Naive B cell (primary cell): Measurements from ENCODE around the gene KIF2C. TPM values are rescaled to one million over a fixed set of nuclear protein-coding genes. Genes with fewer than 3 reads are reported as not detected.

Source experiments
- ATAC-seq, 2 donors: fragments of 150-1000 bp; cut with Tn5 transposase; 2 replicates each; pipeline ENCODE4 v1.10.0; 2021; ENCODE audit warnings: low read depth in 2 of 2, mild to moderate bottlenecking in 2 of 2, moderate library complexity in 2 of 2
- DNase-seq: peaks from one replicate; pipeline ENCODE4 v3.0.0; 2022
- H3K27ac Mint-ChIP-seq, 6 donors: one replicate each; pipeline ENCODE4 v1.8.0; 2020 to 2022; ENCODE audit warnings: mild to moderate bottlenecking in 6 of 6, mixed read lengths in 6 of 6, moderate library complexity in 5 of 6, inconsistent platforms in 2 of 6
- H3K27me3 Mint-ChIP-seq, 3 donors: one replicate each; pipeline ENCODE4 v1.8.0; 2021 to 2022; ENCODE audit warnings: mixed read lengths in 3 of 3, mild to moderate bottlenecking in 1 of 3
- H3K36me3 Mint-ChIP-seq, 2 donors: one replicate each; pipeline ENCODE4 v1.8.0; 2020 to 2022; ENCODE audit warnings: mixed read lengths in 2 of 2, inconsistent platforms in 1 of 2, mild to moderate bottlenecking in 1 of 2
- H3K4me1 Mint-ChIP-seq, 3 donors: one replicate each; pipeline ENCODE4 v1.8.0; 2020 to 2022; ENCODE audit warnings: mixed read lengths in 3 of 3, inconsistent platforms in 1 of 3, mild to moderate bottlenecking in 1 of 3, moderate library complexity in 1 of 3
- H3K4me3 Mint-ChIP-seq, 8 donors: one replicate each; pipeline ENCODE4 v1.8.0; 2020 to 2022; ENCODE audit warnings: mild to moderate bottlenecking in 8 of 8, mixed read lengths in 8 of 8, moderate library complexity in 8 of 8, inconsistent platforms in 2 of 8
- H3K9me3 Mint-ChIP-seq, 7 donors: one replicate each; pipeline ENCODE4 v1.8.0; 2020 to 2022; ENCODE audit warnings: mixed read lengths in 7 of 7, mild to moderate bottlenecking in 5 of 7, inconsistent platforms in 2 of 7, moderate library complexity in 1 of 7
- polyA plus RNA-seq, 6 donors: library from polyadenylated mRNA; unstranded; fragments of 300-500 nt; fragmentation: Illumina TruSeq; gene quantifications; one replicate each; pipeline ENCODE4 v1.2.3, GENCODE V29; 2021; ENCODE audit warnings: low read depth in 6 of 6

The KIF2C gene
- polyA plus RNA-seq, 6 donors from 2014 or later: 0.23 to 0.85 (median 0.33) TPM; not detected in 2

GRCh38 chr1:44798481-44799365 is 59.1 kb downstream of the KIF2C start:
- Mint-ChIP-seq H3K4me3 (peak overlapping the region in 7 of 8 donors; percentile 39 to 98 (median 87)), H3K4me1 (peaks cover 21 to 37% (median 28%) of the 10 kb centered on the region in 3 donors), H3K27ac (peak overlapping the region; percentile 5 to 99 (median 85)), H3K27me3 (no peaks in the 10 kb centered on the region), H3K9me3 (no peaks in the 10 kb centered on the region), H3K36me3 (peaks cover 0 to 8% of the 10 kb centered on the region in 2 donors)
- ATAC-seq (no peak), DNase-seq (no peak)

- peak within 1 kb of the TSS; percentile 94 to 100 (median 99) for H3K27ac Mint-ChIP-seq
- peak; percentile 98 for DNase-seq
Observed at GRCh38 chr1:44799770-44800584, 60.3 kb downstream of the KIF2C start, which contains the start of gene PLK3. PLK3 (plus strand) TSS chr1:44800377; CDS start chr1:44800464, 87 bp downstream.

GRCh38 chr1:44801491-44802305 is 62.1 kb downstream of the KIF2C start:
- DNase-seq: no peak
- no peak for ATAC-seq
- peak overlapping the region in 5 of 6 donors; percentile 12 to 94 (median 55) for H3K27ac Mint-ChIP-seq
- H3K4me3 Mint-ChIP-seq: peak overlapping the region; percentile 52 to 98 (median 82)
- H3K27me3 Mint-ChIP-seq: no peaks in the 10 kb centered on the region
- peaks cover 21 to 38% (median 28%) of the 10 kb centered on the region in 3 donors for H3K4me1 Mint-ChIP-seq
- peaks cover 0 to 8% of the 10 kb centered on the region in 2 donors for H3K36me3 Mint-ChIP-seq
- no peaks in the 10 kb centered on the region for H3K9me3 Mint-ChIP-seq

More at GRCh38 chr1:44799770-44800584, 60.3 kb downstream of the KIF2C start, which contains the start of gene PLK3:
- H3K27me3 Mint-ChIP-seq: no peaks in the 10 kb centered on the region
- H3K4me1 Mint-ChIP-seq: peaks cover 21 to 37% (median 28%) of the 10 kb centered on the region in 3 donors
- peaks cover 0 to 8% of the 10 kb centered on the region in 2 donors for H3K36me3 Mint-ChIP-seq
- peak; percentile 86 to 87 for ATAC-seq
- H3K4me3 Mint-ChIP-seq: peak within 1 kb of the TSS; percentile 87 to 99 (median 98)
- H3K9me3 Mint-ChIP-seq: no peaks in the 10 kb centered on the region

GRCh38 chr1:44802306-44803061 is 62.8 kb downstream of the KIF2C start:
- Mint-ChIP-seq H3K27me3 (no peaks in the 10 kb centered on the region), H3K4me1 (peaks cover 29 to 46% (median 35%) of the 10 kb centered on the region in 3 donors), H3K27ac (peak overlapping the region in 4 of 6 donors; percentile 12 to 94 (median 68)), H3K4me3 (peak overlapping the region in 6 of 8 donors; percentile 15 to 83 (median 47)), H3K9me3 (no peaks in the 10 kb centered on the region), H3K36me3 (peaks cover 0 to 8% of the 10 kb centered on the region in 2 donors)
- DNase-seq: no peak
- ATAC-seq: no peak

GRCh38 chr1:44803062-44803311 is 63.4 kb downstream of the KIF2C start:
- peak overlapping the region in 4 of 6 donors; percentile 61 to 81 (median 70) for H3K27ac Mint-ChIP-seq
- ATAC-seq: no peak
- no peaks in the 10 kb centered on the region for H3K9me3 Mint-ChIP-seq
- no peaks in the 10 kb centered on the region for H3K27me3 Mint-ChIP-seq
- peaks cover 34 to 51% (median 40%) of the 10 kb centered on the region in 3 donors for H3K4me1 Mint-ChIP-seq
- H3K36me3 Mint-ChIP-seq: peaks cover 0 to 8% of the 10 kb centered on the region in 2 donors
- no peak for DNase-seq
- no peak overlapping the region for H3K4me3 Mint-ChIP-seq

GRCh38 chr1:44803312-44804095 is 63.9 kb downstream of the KIF2C start:
- DNase-seq (no peak), ATAC-seq (no peak)
- H3K4me1 Mint-ChIP-seq: peaks cover 37 to 55% (median 45%) of the 10 kb centered on the region in 3 donors
- H3K27me3 Mint-ChIP-seq: no peaks in the 10 kb centered on the region
- no peaks in the 10 kb centered on the region for H3K9me3 Mint-ChIP-seq
- peak overlapping the region in 2 of 6 donors; percentile 70 for H3K27ac Mint-ChIP-seq
- H3K4me3 Mint-ChIP-seq: no peak overlapping the region
- peaks cover 0 to 8% of the 10 kb centered on the region in 2 donors for H3K36me3 Mint-ChIP-seq

- DNase-seq (no peak), ATAC-seq (no peak)
- Mint-ChIP-seq H3K36me3 (peaks cover 0 to 8% of the 10 kb centered on the region in 2 donors), H3K27me3 (no peaks in the 10 kb centered on the region), H3K4me1 (peaks cover 48 to 60% (median 58%) of the 10 kb centered on the region in 3 donors), H3K9me3 (no peaks in the 10 kb centered on the region), H3K4me3 (peak overlapping the region in 3 of 8 donors; percentile 2 to 32 (median 14)), H3K27ac (peak overlapping the region; percentile 20 to 92 (median 72))
Observed at GRCh38 chr1:44805311-44806024, 65.8 kb downstream of the KIF2C start.

- DNase-seq (no peak), ATAC-seq (no peak)
- H3K9me3 Mint-ChIP-seq: no peaks in the 10 kb centered on the region
- no peaks in the 10 kb centered on the region for H3K27me3 Mint-ChIP-seq
- peak overlapping the region in 3 of 6 donors; percentile 99 for H3K27ac Mint-ChIP-seq
- no peak overlapping the region for H3K4me3 Mint-ChIP-seq
- peaks cover 50 to 65% (median 63%) of the 10 kb centered on the region in 3 donors for H3K4me1 Mint-ChIP-seq
- peaks cover 0 to 8% of the 10 kb centered on the region in 2 donors for H3K36me3 Mint-ChIP-seq
Observed at GRCh38 chr1:44806025-44806703, 66.5 kb downstream of the KIF2C start.

GRCh38 chr1:44806704-44807363 is 67.2 kb downstream of the KIF2C start, which contains the start of gene DYNLT4:
DYNLT4 (minus strand) TSS chr1:44807351; CDS start chr1:44806668, 683 bp downstream.
- ATAC-seq: no peak
- H3K27ac Mint-ChIP-seq: peak within 1 kb of the TSS; percentile 96 to 99 (median 98)
- peaks cover 53 to 68% (median 66%) of the 10 kb centered on the region in 3 donors for H3K4me1 Mint-ChIP-seq
- no peaks in the 10 kb centered on the region for H3K9me3 Mint-ChIP-seq
- no peaks in the 10 kb centered on the region for H3K27me3 Mint-ChIP-seq
- H3K36me3 Mint-ChIP-seq: peaks cover 0 to 8% of the 10 kb centered on the region in 2 donors
- DNase-seq: no peak
- peak within 1 kb of the TSS; percentile 45 to 82 (median 74) for H3K4me3 Mint-ChIP-seq

- Mint-ChIP-seq H3K36me3 (peaks cover 0 to 8% of the 10 kb centered on the region in 2 donors), H3K27ac (peak overlapping the region; percentile 96 to 99 (median 98)), H3K4me1 (peaks cover 51 to 67% (median 64%) of the 10 kb centered on the region in 3 donors), H3K9me3 (no peaks in the 10 kb centered on the region), H3K27me3 (no peaks in the 10 kb centered on the region), H3K4me3 (peak overlapping the region; percentile 45 to 82 (median 74))
- ATAC-seq (peak; percentile 68 to 70), DNase-seq (peak; percentile 81)
Observed at GRCh38 chr1:44807364-44808062, 67.9 kb downstream of the KIF2C start.
